Sigmoid colon (tissue), 7 donors: ENCODE measurements around the gene MTA3. TPM values are rescaled to one million over a fixed set of nuclear protein-coding genes. Genes with fewer than 3 reads are reported as not detected.
"Not testable (repeated sequence)": the region's sequence is repeated elsewhere in the genome, so short reads cannot be mapped to it uniquely, and the experiment has no call there.

Source experiments
- DNase-seq: peaks from one replicate; pipeline ENCODE4 v3.0.0-alpha.2; 2019
- H3K27ac ChIP-seq, 4 donors: fragments of 200-600 bp; sonication (generic); one replicate each; pipeline ENCODE4 v1.5.1; 2016 to 2019; ENCODE audit warnings: mild to moderate bottlenecking in 1 of 4
- H3K27me3 ChIP-seq, 3 donors: fragments of 200-600 bp; sonication (generic); one replicate each; pipeline ENCODE4 v1.5.1; 2019; ENCODE audit warnings: mild to moderate bottlenecking in 1 of 3
- H3K36me3 ChIP-seq, 4 donors: fragments of 200-600 bp; sonication (generic); one replicate each; pipeline ENCODE4 v1.5.1; 2016 to 2019
- H3K4me1 ChIP-seq, 4 donors: fragments of 200-600 bp; sonication (generic); one replicate each; pipeline ENCODE4 v1.5.1; 2017 to 2019
- H3K4me3 ChIP-seq, 4 donors: fragments of 200-600 bp; sonication (generic); one replicate each; pipeline ENCODE4 v1.5.1; 2017 to 2019; ENCODE audit warnings: mild to moderate bottlenecking in 2 of 4, moderate library complexity in 1 of 4
- H3K9me3 ChIP-seq, 4 donors: fragments of 200-600 bp in 3 of 4; sonication (generic) in 3 of 4; one replicate each; pipeline versions ENCODE4 v1.5.1 to v1.6.1; 2013 to 2019
- EP300 ChIP-seq, 4 donors: sonication (generic); formaldehyde crosslinking; IDR thresholded peaks; one replicate each; pipeline ENCODE4 v1.6.1; 2017; ENCODE audit warnings: antibody characterized with exemption in 4 of 4
- POLR2A ChIP-seq, 2 donors: fragments of 450-650 bp; IDR thresholded peaks; one replicate each; pipeline ENCODE4 v1.6.1; 2016; ENCODE audit warnings: antibody characterized with exemption in 2 of 2, mild to moderate bottlenecking in 2 of 2, moderate library complexity in 2 of 2
- POLR2AphosphoS5 ChIP-seq, 4 donors: sonication (generic); formaldehyde crosslinking; IDR thresholded peaks; one replicate each; pipeline ENCODE4 v1.6.1; 2017; ENCODE audit warnings: antibody characterized with exemption in 4 of 4
- WGBS, 2 donors: extraction: QIAGEN DNeasy Blood & Tissue Kit; methylation state at CpG; one replicate each; pipeline ENCODE4 v1.1.7; 2013; 5-methylcytosine and 5-hydroxymethylcytosine counted together
- intact Hi-C: fragments of 100-400 bp; cut with DNase I; formaldehyde crosslinking; loops from one replicate; pipeline ENCODE4 v1.15.1; 2023
- polyA plus RNA-seq, 3 donors: library from polyadenylated mRNA; stranded (reverse); fragments of 200-250 nt; gene quantifications; one replicate each; pipeline ENCODE4 v1.2.3, GENCODE V29; 2013
- total RNA-seq, 4 donors: library from RNA; depleted of rRNA; stranded (reverse); fragments of >200 nt; gene quantifications; one replicate each; pipeline ENCODE4 v1.1.0, GENCODE V29; 2016
- TF ChIP-seq, protein P1 (sequence below), 4 experiments: fragments of 450-650 bp in 3 of 4; fragments of 200-600 bp in 1 of 4; IDR thresholded peaks; one replicate each; pipeline ENCODE4 v1.5.1; 2016 to 2019; ENCODE audit warnings: antibody characterized with exemption in 4 of 4, mild to moderate bottlenecking in 3 of 4, moderate library complexity in 2 of 4
- donor health status: healthy with polysubstance abuse.
- donor health status: Bipolar disorder and iron deficiency.
- donor health status: healthy.

Gene MTA3
- total and polyA plus RNA-seq, 7 donors = 24.5 to 53.2 (median 33.9) TPM

DNA sequence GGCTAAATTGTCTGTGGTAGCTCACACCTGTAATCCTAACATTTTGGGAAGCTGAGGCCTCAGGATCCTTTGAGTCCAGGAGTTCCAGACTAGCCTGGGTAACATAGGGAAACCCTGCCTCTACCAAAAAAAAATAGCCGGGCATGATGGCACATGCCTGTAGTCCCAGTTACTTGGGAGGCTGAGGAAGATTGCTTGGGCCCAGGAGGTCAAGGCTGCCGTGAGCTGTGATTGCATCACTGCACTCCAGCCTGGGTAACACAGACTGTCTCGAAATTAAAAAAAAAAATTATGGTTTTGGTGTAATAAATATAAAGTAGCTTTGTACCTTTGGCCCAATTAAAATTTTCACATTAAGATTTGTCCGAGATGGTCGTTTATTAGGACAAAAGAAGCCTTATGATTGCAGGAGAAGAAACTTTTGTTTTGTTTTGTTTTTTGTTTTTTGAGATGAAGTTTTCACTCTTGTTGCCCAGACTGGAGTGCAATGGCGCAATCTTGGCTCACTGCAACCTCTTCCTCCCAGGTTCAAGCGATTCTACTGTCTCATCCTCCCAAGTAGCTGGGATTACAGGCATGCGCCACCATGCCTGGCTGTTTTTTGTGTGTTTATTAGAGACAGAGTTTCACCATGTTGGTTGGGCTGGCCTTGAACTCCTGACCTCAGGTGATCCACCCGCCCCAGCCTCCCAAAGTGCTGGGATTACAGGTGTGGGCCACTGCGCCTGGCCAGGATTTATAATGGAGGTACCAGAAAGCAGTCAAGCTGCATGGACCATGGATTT lies 4.1 kb downstream of the MTA3 start:
- Histone ChIP-seq H3K4me3 (no peak overlapping the region), H3K9me3 (no peaks in the 10 kb centered on the region), H3K4me1 (peaks cover 0 to 31% (median 23%) of the 10 kb centered on the region in 4 donors), H3K27me3 (no peaks in the 10 kb centered on the region), H3K27ac (no peak overlapping the region), H3K36me3 (peaks cover 0 to 32% (median 3%) of the 10 kb centered on the region in 4 donors)
- intact Hi-C loops = no loop called here
- TF ChIP-seq EP300 (IDR thresholded peaks at IDR 0.05) (no peak), POLR2AphosphoS5 (IDR thresholded peaks at IDR 0.05) (no peak), POLR2A (IDR thresholded peaks at IDR 0.05) (no peak)
- TF ChIP-seq, protein P1, sequence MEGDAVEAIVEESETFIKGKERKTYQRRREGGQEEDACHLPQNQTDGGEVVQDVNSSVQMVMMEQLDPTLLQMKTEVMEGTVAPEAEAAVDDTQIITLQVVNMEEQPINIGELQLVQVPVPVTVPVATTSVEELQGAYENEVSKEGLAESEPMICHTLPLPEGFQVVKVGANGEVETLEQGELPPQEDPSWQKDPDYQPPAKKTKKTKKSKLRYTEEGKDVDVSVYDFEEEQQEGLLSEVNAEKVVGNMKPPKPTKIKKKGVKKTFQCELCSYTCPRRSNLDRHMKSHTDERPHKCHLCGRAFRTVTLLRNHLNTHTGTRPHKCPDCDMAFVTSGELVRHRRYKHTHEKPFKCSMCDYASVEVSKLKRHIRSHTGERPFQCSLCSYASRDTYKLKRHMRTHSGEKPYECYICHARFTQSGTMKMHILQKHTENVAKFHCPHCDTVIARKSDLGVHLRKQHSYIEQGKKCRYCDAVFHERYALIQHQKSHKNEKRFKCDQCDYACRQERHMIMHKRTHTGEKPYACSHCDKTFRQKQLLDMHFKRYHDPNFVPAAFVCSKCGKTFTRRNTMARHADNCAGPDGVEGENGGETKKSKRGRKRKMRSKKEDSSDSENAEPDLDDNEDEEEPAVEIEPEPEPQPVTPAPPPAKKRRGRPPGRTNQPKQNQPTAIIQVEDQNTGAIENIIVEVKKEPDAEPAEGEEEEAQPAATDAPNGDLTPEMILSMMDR (IDR thresholded peaks at IDR 0.05) = no peak
- DNase-seq = no peak
- WGBS, 2 donors = 92 to 95% methylated on average over 10 of the region's 10 CpGs

DNA sequence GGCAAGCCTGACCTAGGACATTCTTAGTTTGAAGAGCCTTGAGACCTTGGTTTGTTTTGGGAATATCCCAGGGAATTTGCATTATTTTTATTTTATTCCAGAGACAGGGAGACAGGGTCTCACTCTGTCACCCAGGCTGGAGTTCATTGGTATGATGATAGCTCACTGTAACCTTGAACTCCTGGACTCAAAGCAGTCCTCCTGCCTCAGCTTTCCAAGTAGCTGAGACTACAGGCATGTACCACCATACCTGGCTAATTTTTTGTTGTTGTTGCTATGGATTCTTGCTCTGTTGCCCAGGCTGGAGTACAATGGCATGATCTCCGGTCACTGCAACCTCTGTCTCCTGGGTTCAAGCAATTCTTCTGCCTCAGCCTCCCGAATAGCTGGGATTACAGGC lies 4.8 kb downstream of the MTA3 start:
- intact Hi-C loops = no loop called here

DNA sequence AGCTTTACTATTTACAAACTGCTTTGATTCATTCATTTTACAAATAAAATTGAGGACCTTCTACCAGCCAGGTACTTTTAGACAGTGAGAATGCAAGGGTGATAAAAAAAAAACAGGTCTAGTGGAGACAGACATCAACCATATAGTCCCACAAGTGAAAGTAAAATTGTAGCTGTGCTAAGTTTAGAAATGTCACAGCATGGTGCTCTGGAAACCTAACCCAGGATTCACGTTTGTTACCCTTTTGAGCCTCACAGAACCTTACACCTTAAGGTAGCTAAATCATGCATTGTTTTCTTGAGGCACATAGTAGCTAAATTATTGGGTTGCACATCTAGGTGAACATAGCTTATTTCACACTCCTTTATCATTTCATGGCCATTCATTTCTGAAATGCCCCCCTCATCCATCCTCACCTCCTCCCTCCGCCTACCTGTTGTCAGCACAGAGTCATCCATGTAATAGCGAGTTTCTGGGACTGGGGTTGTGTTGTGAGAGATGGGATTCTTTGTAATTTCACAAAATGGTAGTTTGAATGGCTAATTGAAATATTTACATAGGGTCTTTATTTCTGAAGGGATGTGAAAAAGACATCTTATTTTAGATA lies 7.1 kb downstream of the MTA3 start:
- intact Hi-C loops = no loop called here
- H3K27me3 ChIP-seq = no peaks in the 10 kb centered on the region

More for the DNA sequence above, 4.8 kb downstream of the MTA3 start:
- TF ChIP-seq POLR2AphosphoS5 (IDR thresholded peaks at IDR 0.05) = no peak
- TF ChIP-seq POLR2A (IDR thresholded peaks at IDR 0.05) = no peak
- TF ChIP-seq, protein P1 (IDR thresholded peaks at IDR 0.05) = no peak
- TF ChIP-seq EP300 (IDR thresholded peaks at IDR 0.05) = no peak
- Histone ChIP-seq H3K4me1 (peaks cover 0 to 26% (median 15%) of the 10 kb centered on the region in 4 donors), H3K9me3 (no peaks in the 10 kb centered on the region), H3K27me3 (no peaks in the 10 kb centered on the region), H3K27ac (no peak overlapping the region), H3K36me3 (peaks cover 0 to 32% (median 3%) of the 10 kb centered on the region in 4 donors), H3K4me3 (no peak overlapping the region)
- WGBS, 2 donors = 98 to 99% methylated on average over 2 of the region's 2 CpGs
- DNase-seq = no peak

DNA sequence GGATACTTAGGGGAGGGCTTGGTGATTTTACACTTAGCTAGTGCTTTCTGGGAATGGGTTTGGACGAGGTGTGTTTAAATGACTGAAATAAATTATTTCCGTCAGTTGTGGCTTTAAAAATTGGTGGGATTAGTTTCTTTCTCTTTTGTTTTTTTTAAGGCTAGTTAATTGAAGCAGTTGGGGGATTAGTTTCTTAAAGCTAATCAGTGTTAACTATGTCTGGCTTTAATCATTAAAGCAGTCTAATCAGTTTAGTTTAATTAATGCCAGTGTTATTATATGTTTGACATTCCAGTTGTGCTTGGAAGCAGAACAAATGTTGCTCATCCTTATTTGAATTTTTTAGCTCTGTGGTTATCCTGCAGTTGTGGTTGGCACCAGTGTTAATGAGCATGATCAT lies 10.2 kb downstream of the MTA3 start:
- intact Hi-C loops = no loop called here
- H3K9me3 ChIP-seq = no peaks in the 10 kb centered on the region
- H3K36me3 ChIP-seq = peaks cover 0 to 58% (median 16%) of the 10 kb centered on the region in 4 donors
- H3K27me3 ChIP-seq = no peaks in the 10 kb centered on the region
- peaks cover 0 to 19% (median 4%) of the 10 kb centered on the region in 4 donors for H3K4me1 ChIP-seq
- 78 to 80% methylated on average over 2 of the region's 2 CpGs for WGBS, 2 donors
- no peak overlapping the region for H3K27ac ChIP-seq
- H3K4me3 ChIP-seq = no peak overlapping the region
- no peak for DNase-seq
- TF ChIP-seq POLR2A (IDR thresholded peaks at IDR 0.05) (no peak), EP300 (IDR thresholded peaks at IDR 0.05) (no peak)

More for the DNA sequence above, 7.1 kb downstream of the MTA3 start:
- TF ChIP-seq POLR2A (IDR thresholded peaks at IDR 0.05) = no peak
- TF ChIP-seq, protein P1 (IDR thresholded peaks at IDR 0.05) = no peak
- TF ChIP-seq POLR2AphosphoS5 (IDR thresholded peaks at IDR 0.05) = no peak
- TF ChIP-seq EP300 (IDR thresholded peaks at IDR 0.05) = no peak
- WGBS, 2 donors = 77 to 90% methylated on average over 3 of the region's 3 CpGs
- Histone ChIP-seq H3K36me3 (peaks cover 0 to 48% (median 12%) of the 10 kb centered on the region in 4 donors), H3K9me3 (no peaks in the 10 kb centered on the region), H3K4me3 (no peak overlapping the region), H3K4me1 (peaks cover 0 to 19% (median 6%) of the 10 kb centered on the region in 4 donors), H3K27ac (no peak overlapping the region)
- DNase-seq = no peak

DNA sequence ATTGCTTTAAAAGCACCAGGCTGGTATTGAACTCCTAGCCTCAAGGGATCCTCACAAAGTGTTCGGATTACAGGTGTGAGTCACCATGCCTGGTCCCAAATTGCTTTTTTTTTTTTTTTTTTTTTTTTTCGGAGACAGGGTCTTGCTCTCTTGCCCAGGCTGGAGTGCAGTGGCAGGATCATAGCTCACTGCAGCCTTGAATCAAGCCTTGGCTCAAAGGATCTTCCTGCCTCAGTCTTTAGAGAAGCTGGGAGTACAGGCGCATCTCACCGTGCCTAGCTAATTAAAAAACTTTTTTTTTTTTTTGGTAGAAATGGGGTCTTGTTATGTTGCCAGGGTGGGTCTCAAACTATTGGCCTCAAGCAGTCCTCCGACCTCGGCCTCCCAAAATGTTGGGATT lies 12.8 kb downstream of the MTA3 start:
- peaks cover 0 to 37% (median 13%) of the 10 kb centered on the region in 4 donors for H3K36me3 ChIP-seq
- TF ChIP-seq POLR2A (IDR thresholded peaks at IDR 0.05) (no peak), EP300 (IDR thresholded peaks at IDR 0.05) (no peak), POLR2AphosphoS5 (IDR thresholded peaks at IDR 0.05) (no peak)
- TF ChIP-seq, protein P1 (IDR thresholded peaks at IDR 0.05) = no peak
- H3K27me3 ChIP-seq = no peaks in the 10 kb centered on the region
- H3K4me3 ChIP-seq = no peak overlapping the region
- intact Hi-C loops = no loop called here
- no peak overlapping the region for H3K27ac ChIP-seq
- WGBS, 2 donors = 96 to 97% methylated on average over 6 of the region's 6 CpGs
- no peak for DNase-seq
- peaks cover 0 to 7% (median 0%) of the 10 kb centered on the region in 4 donors for H3K4me1 ChIP-seq
- H3K9me3 ChIP-seq = no peaks in the 10 kb centered on the region

- H3K27ac ChIP-seq, intact Hi-C loops, H3K9me3 ChIP-seq, DNase-seq, H3K27me3 ChIP-seq, H3K4me3 ChIP-seq, H3K4me1 ChIP-seq: not testable (repeated sequence)
- 93 to 95% methylated on average over 3 of the region's 3 CpGs for WGBS, 2 donors
- peaks cover 0 to 38% (median 8%) of the 10 kb centered on the region in 4 donors for H3K36me3 ChIP-seq
Observed at GRCh38 chr2:42584628-42585027, 16.2 kb downstream of the MTA3 start.
